Uterus (tissue), 2 donors: ENCODE results near the gene VMAC.

Experiments
- CTCF ChIP-seq, 4 experiments: fragments of 200-600 bp in 2 of 4; fragments of 450-650 bp in 2 of 4; sonication (generic) in 2 of 4; IDR thresholded peaks; one replicate each; pipeline ENCODE4 v1.5.1; 2016 to 2019; ENCODE audit warnings: antibody characterized with exemption in 4 of 4, mild to moderate bottlenecking in 2 of 4, moderate library complexity in 1 of 4
- POLR2A ChIP-seq, 2 donors: fragments of 450-650 bp; IDR thresholded peaks; one replicate each; pipeline ENCODE4 v1.6.1; 2016; ENCODE audit warnings: antibody characterized with exemption in 2 of 2, mild to moderate bottlenecking in 1 of 2, moderate library complexity in 1 of 2

- TF ChIP-seq CTCF (IDR thresholded peaks at IDR 0.05) = no peak
- no peak for TF ChIP-seq POLR2A (IDR thresholded peaks at IDR 0.05)
These were observed 25.0 kb downstream of the VMAC start for GRCh38 chr19:5929625-5930024.
